T-helper 2 cell treated with Interferon-gamma antibody and Interleukin-4, amounts not matched to agents 5 μg/mL and 100 μg/mL, for 36 hours (primary cell): ENCODE results near the gene MANBA.

ENCODE experiments used
- DNase-seq: peaks from one replicate; pipeline ENCODE4 v3.0.0; 2021; ENCODE audit warnings: low spot score
- H3K27ac Mint-ChIP-seq: one replicate; pipeline ENCODE4 v1.8.0; 2021; ENCODE audit warnings: mild to moderate bottlenecking, mixed read lengths
- H3K27me3 Mint-ChIP-seq: one replicate; pipeline ENCODE4 v1.8.0; 2021; ENCODE audit warnings: low read depth, mixed read lengths
- H3K36me3 Mint-ChIP-seq: one replicate; pipeline ENCODE4 v1.8.0; 2021; ENCODE audit warnings: low read depth, mixed read lengths
- H3K4me1 Mint-ChIP-seq: one replicate; pipeline ENCODE4 v1.8.0; 2021; ENCODE audit warnings: low read depth, mixed read lengths
- H3K4me3 Mint-ChIP-seq: one replicate; pipeline ENCODE4 v1.8.0; 2022; ENCODE audit warnings: mild to moderate bottlenecking, moderate library complexity, mixed read lengths
- H3K9me3 Mint-ChIP-seq: one replicate; pipeline ENCODE4 v1.8.0; 2021; ENCODE audit warnings: mixed read lengths

Gene MANBA

GRCh38 chr4:102760645-102761295, at the start of gene MANBA:
TSS of gene MANBA (minus strand) at chr4:102760968. CDS start at chr4:102760894, 74 bp downstream.
- Mint-ChIP-seq H3K27ac (peak within 1 kb of the TSS; percentile 88), H3K4me3 (peak within 1 kb of the TSS; percentile 94), H3K4me1 (peaks cover 33% of the 10 kb centered on the region), H3K36me3 (peaks cover 14% of the 10 kb centered on the region), H3K9me3 (no peaks in the 10 kb centered on the region), H3K27me3 (peaks cover 17% of the 10 kb centered on the region)
- DNase-seq = peak; percentile 80

GRCh38 chr4:102809691-102810090, 48.9 kb upstream of the MANBA start:
- H3K36me3 Mint-ChIP-seq = peaks cover 58% of the 10 kb centered on the region
- peak overlapping the region; percentile 27 for H3K27ac Mint-ChIP-seq
- no peaks in the 10 kb centered on the region for H3K9me3 Mint-ChIP-seq
- no peak for DNase-seq
- peaks cover 55% of the 10 kb centered on the region for H3K4me1 Mint-ChIP-seq
- no peak overlapping the region for H3K4me3 Mint-ChIP-seq
- H3K27me3 Mint-ChIP-seq = no peaks in the 10 kb centered on the region

- Mint-ChIP-seq H3K4me1 (peaks cover 52% of the 10 kb centered on the region), H3K9me3 (no peaks in the 10 kb centered on the region), H3K36me3 (peaks cover 54% of the 10 kb centered on the region), H3K4me3 (peak overlapping the region; percentile 22), H3K27me3 (no peaks in the 10 kb centered on the region), H3K27ac (peak overlapping the region; percentile 41)
- DNase-seq = no peak
These were observed 48.4 kb upstream of the MANBA start for GRCh38 chr4:102809190-102809589.

- Mint-ChIP-seq H3K9me3 (no peaks in the 10 kb centered on the region), H3K4me1 (peaks cover 46% of the 10 kb centered on the region), H3K27ac (no peak overlapping the region), H3K36me3 (peaks cover 50% of the 10 kb centered on the region), H3K27me3 (no peaks in the 10 kb centered on the region), H3K4me3 (no peak overlapping the region)
- DNase-seq = no peak
These were observed 47.2 kb upstream of the MANBA start for GRCh38 chr4:102808009-102808408.

- no peak overlapping the region for H3K27ac Mint-ChIP-seq
- H3K36me3 Mint-ChIP-seq = peaks cover 53% of the 10 kb centered on the region
These were observed 46.6 kb upstream of the MANBA start for GRCh38 chr4:102807345-102807744.

GRCh38 chr4:102799816-102800215, 39.0 kb upstream of the MANBA start:
- Mint-ChIP-seq H3K9me3 (no peaks in the 10 kb centered on the region), H3K4me3 (no peak overlapping the region), H3K36me3 (peaks cover 65% of the 10 kb centered on the region), H3K27ac (no peak overlapping the region), H3K27me3 (no peaks in the 10 kb centered on the region), H3K4me1 (peaks cover 19% of the 10 kb centered on the region)
- DNase-seq = no peak

More at GRCh38 chr4:102807345-102807744, 46.6 kb upstream of the MANBA start:
- DNase-seq = no peak
- Mint-ChIP-seq H3K9me3 (no peaks in the 10 kb centered on the region), H3K4me3 (no peak overlapping the region), H3K27me3 (no peaks in the 10 kb centered on the region), H3K4me1 (peaks cover 49% of the 10 kb centered on the region)

GRCh38 chr4:102794999-102795398, 34.2 kb upstream of the MANBA start:
- Mint-ChIP-seq H3K4me3 (no peak overlapping the region), H3K9me3 (no peaks in the 10 kb centered on the region), H3K4me1 (peaks cover 6% of the 10 kb centered on the region), H3K27me3 (no peaks in the 10 kb centered on the region), H3K27ac (no peak overlapping the region), H3K36me3 (peaks cover 74% of the 10 kb centered on the region)
- no peak for DNase-seq

GRCh38 chr4:102792361-102792936, 31.7 kb upstream of the MANBA start:
- peaks cover 8% of the 10 kb centered on the region for H3K4me1 Mint-ChIP-seq
- H3K36me3 Mint-ChIP-seq = peaks cover 61% of the 10 kb centered on the region
- H3K9me3 Mint-ChIP-seq = peaks cover 4% of the 10 kb centered on the region
- H3K27ac Mint-ChIP-seq = no peak overlapping the region
- DNase-seq = no peak
- no peaks in the 10 kb centered on the region for H3K27me3 Mint-ChIP-seq
- H3K4me3 Mint-ChIP-seq = no peak overlapping the region

GRCh38 chr4:102791318-102791835, 30.6 kb upstream of the MANBA start:
- H3K4me1 Mint-ChIP-seq = peaks cover 10% of the 10 kb centered on the region
- peaks cover 4% of the 10 kb centered on the region for H3K9me3 Mint-ChIP-seq
- no peak overlapping the region for H3K27ac Mint-ChIP-seq
- no peak overlapping the region for H3K4me3 Mint-ChIP-seq
- no peaks in the 10 kb centered on the region for H3K27me3 Mint-ChIP-seq
- DNase-seq = no peak
- peaks cover 53% of the 10 kb centered on the region for H3K36me3 Mint-ChIP-seq

- H3K36me3 Mint-ChIP-seq = peaks cover 33% of the 10 kb centered on the region
- H3K27me3 Mint-ChIP-seq = no peaks in the 10 kb centered on the region
- H3K9me3 Mint-ChIP-seq = peaks cover 4% of the 10 kb centered on the region
- H3K27ac Mint-ChIP-seq = no peak overlapping the region
- no peak overlapping the region for H3K4me3 Mint-ChIP-seq
- DNase-seq = no peak
- peaks cover 6% of the 10 kb centered on the region for H3K4me1 Mint-ChIP-seq
These were observed 28.5 kb upstream of the MANBA start for GRCh38 chr4:102789317-102789717.

- no peak for DNase-seq
- peaks cover 4% of the 10 kb centered on the region for H3K9me3 Mint-ChIP-seq
- H3K36me3 Mint-ChIP-seq = peaks cover 24% of the 10 kb centered on the region
- peaks cover 6% of the 10 kb centered on the region for H3K4me1 Mint-ChIP-seq
- no peak overlapping the region for H3K4me3 Mint-ChIP-seq
- H3K27me3 Mint-ChIP-seq = no peaks in the 10 kb centered on the region
- H3K27ac Mint-ChIP-seq = no peak overlapping the region
These were observed 27.2 kb upstream of the MANBA start for GRCh38 chr4:102787944-102788343.

GRCh38 chr4:102787096-102787881, 26.5 kb upstream of the MANBA start:
- Mint-ChIP-seq H3K4me3 (no peak overlapping the region), H3K9me3 (peaks cover 4% of the 10 kb centered on the region), H3K36me3 (peaks cover 18% of the 10 kb centered on the region), H3K27ac (no peak overlapping the region), H3K4me1 (peaks cover 6% of the 10 kb centered on the region), H3K27me3 (no peaks in the 10 kb centered on the region)
- no peak for DNase-seq

- peaks cover 4% of the 10 kb centered on the region for H3K9me3 Mint-ChIP-seq
- H3K4me1 Mint-ChIP-seq = peaks cover 6% of the 10 kb centered on the region
- H3K27me3 Mint-ChIP-seq = peaks cover 5% of the 10 kb centered on the region
- H3K27ac Mint-ChIP-seq = no peak overlapping the region
- no peak overlapping the region for H3K4me3 Mint-ChIP-seq
- peaks cover 10% of the 10 kb centered on the region for H3K36me3 Mint-ChIP-seq
- DNase-seq = no peak
These were observed 25.5 kb upstream of the MANBA start for GRCh38 chr4:102786279-102786678.

GRCh38 chr4:102783006-102783405, 22.2 kb upstream of the MANBA start:
- H3K36me3 Mint-ChIP-seq = no peaks in the 10 kb centered on the region
- no peak for DNase-seq
- H3K4me1 Mint-ChIP-seq = peaks cover 4% of the 10 kb centered on the region
- no peak overlapping the region for H3K27ac Mint-ChIP-seq
- peaks cover 5% of the 10 kb centered on the region for H3K27me3 Mint-ChIP-seq
- H3K4me3 Mint-ChIP-seq = no peak overlapping the region
- H3K9me3 Mint-ChIP-seq = peaks cover 1% of the 10 kb centered on the region
